K562 (cell line): ENCODE data around the gene CAPN10. TPM values are rescaled to one million over a fixed set of nuclear protein-coding genes. Genes with fewer than 3 reads are reported as not detected.

Experiments
- ATAC-seq: fragments of 200-7000 bp; cut with Tn5 transposase; 3 replicates; pipeline ENCODE4 v1.9.1; 2020; ENCODE audit warnings: moderate library complexity
- BruUV-seq: library from RNA; stranded (reverse); fragments of 400-500 nt; replicated peaks from 2 replicates; lab custom pipeline; 2021; lab: Mats Ljungman, UMichigan
- CTCF ChIA-PET: fragments of 300-600 bp; formaldehyde crosslinking; extraction: SDS; loops from one replicate; lab custom pipeline; 2021; ENCODE audit warnings: low intra/inter-chr PET ratio; lab: Yijun Ruan, JAX
- POLR2A ChIA-PET: fragments of 300-600, 350-650 bp; sonication (Branson Sonifier 250); formaldehyde crosslinking; extraction: SDS; loops from one replicate; lab custom pipeline; 2021; ENCODE audit warnings: antibody characterized with exemption, inconsistent platforms; lab: Yijun Ruan, JAX
- DNase-seq, 4 experiments: peaks; one replicate each; pipeline versions ENCODE4 v3.0.0 to v3.0.0-alpha.2; 2011 to 2018; ENCODE audit warnings: low spot score in 3 of 4, mixed read lengths in 3 of 4; ENCODE audit errors: extremely low read depth in 1 of 4
- FAIRE-seq: peaks from 2 replicates; lab custom pipeline; 2011; peaks lifted over from hg19 to GRCh38; lab: Jason Lieb, UNC
- H2AFZ ChIP-seq: 2 replicates; pipeline ENCODE4 v1.6.0; 2011; ENCODE audit warnings: low read depth, low read length, control low read depth, inconsistent platforms
- H3K27ac ChIP-seq: fragments of 200-600 bp; 3 replicates; pipeline ENCODE4 v1.8.0; 2011; ENCODE audit warnings: low read depth, mild to moderate bottlenecking, control low read depth, inconsistent platforms, low read length, moderate library complexity, mixed read lengths; ENCODE audit errors: extremely low read depth
- H3K27me3 ChIP-seq, 2 experiments: fragments of 300-600 bp in 1 of 2; 2 replicates in 1 of 2; 3 replicates in 1 of 2; pipeline versions ENCODE4 v1.6.0 to v1.8.0; 2011; ENCODE audit warnings: inconsistent platforms in 2 of 2, low read length in 2 of 2, mild to moderate bottlenecking in 1 of 2, mixed read lengths in 1 of 2, moderate library complexity in 1 of 2; ENCODE audit not compliant: control insufficient read depth in 2 of 2, insufficient read depth in 2 of 2
- H3K36me3 ChIP-seq: fragments of 300-600 bp; 3 replicates; pipeline ENCODE4 v1.8.0; 2011; ENCODE audit warnings: mild to moderate bottlenecking, low read length, inconsistent platforms; ENCODE audit not compliant: control insufficient read depth, insufficient read depth
- H3K4me1 ChIP-seq, 2 experiments: fragments of 200-600 bp in 1 of 2; replicated peaks in 1 of 2; 2 replicates in 1 of 2; 3 replicates in 1 of 2; pipeline versions ENCODE4 v1.5.1 to v1.8.0; 2011; ENCODE audit warnings: inconsistent platforms in 2 of 2, low read length in 2 of 2, mild to moderate bottlenecking in 1 of 2, mixed read lengths in 1 of 2, moderate library complexity in 1 of 2; ENCODE audit not compliant: control insufficient read depth in 2 of 2, insufficient read depth in 2 of 2
- H3K4me2 ChIP-seq: 2 replicates; pipeline ENCODE4 v1.6.1; 2011; ENCODE audit warnings: low read length, control low read depth, inconsistent platforms, mixed read lengths; ENCODE audit not compliant: insufficient read depth
- H3K4me3 ChIP-seq: fragments of 200-600 bp; sonication (generic), shearing (Covaris generic); 2 replicates; pipeline ENCODE4 v1.5.1; 2016; ENCODE audit warnings: control low read depth, inconsistent platforms
- H3K79me2 ChIP-seq: fragments of 200-600 bp; 3 replicates; pipeline ENCODE4 v1.8.0; 2011; ENCODE audit warnings: low read length, inconsistent platforms; ENCODE audit not compliant: control insufficient read depth, insufficient read depth
- H3K9ac ChIP-seq, 2 experiments: 2 replicates each; pipeline versions ENCODE4 v1.6.0 to v1.6.1; 2011; ENCODE audit warnings: low read depth in 2 of 2, low read length in 2 of 2, control low read depth in 1 of 2, inconsistent platforms in 1 of 2, mild to moderate bottlenecking in 1 of 2, mixed read lengths in 1 of 2; ENCODE audit not compliant: insufficient read depth in 1 of 2
- H3K9me1 ChIP-seq: one replicate; pipeline ENCODE4 v1.6.0; 2011; ENCODE audit warnings: inconsistent platforms, mild to moderate bottlenecking, low read length, moderate library complexity; ENCODE audit not compliant: control insufficient read depth, insufficient read depth
- H3K9me3 ChIP-seq: replicated peaks from 2 replicates; pipeline ENCODE4 v1.5.1; 2011; ENCODE audit warnings: low read depth, low read length, inconsistent platforms; ENCODE audit not compliant: control insufficient read depth, insufficient read depth
- H4K20me1 ChIP-seq: replicated peaks from 2 replicates; pipeline ENCODE4 v1.6.1; 2011; ENCODE audit warnings: low read length, inconsistent platforms, mixed read lengths; ENCODE audit not compliant: control insufficient read depth, insufficient read depth
- CBFB ChIP-seq: sonication (generic); formaldehyde crosslinking; IDR thresholded peaks from 2 replicates; pipeline ENCODE4 v1.4.0; 2020; ENCODE audit warnings: mild to moderate bottlenecking, missing genetic modification reagents
- GTF3C2 ChIP-seq: IDR thresholded peaks from 3 replicates; pipeline ENCODE4 v1.6.1; 2011; ENCODE audit warnings: borderline replicate concordance, mild to moderate bottlenecking, moderate library complexity; ENCODE audit not compliant: insufficient read length; ENCODE audit errors: extremely low read depth
- HDAC3 ChIP-seq: fragments of 450-650 bp; IDR thresholded peaks from 2 replicates; pipeline ENCODE4 v1.6.1; 2018; ENCODE audit warnings: borderline replicate concordance, mild to moderate bottlenecking, moderate library complexity; ENCODE audit not compliant: partially characterized antibody
- HDAC8 ChIP-seq: fragments of 450-650 bp; IDR thresholded peaks from 2 replicates; pipeline ENCODE4 v1.6.1; 2016; ENCODE audit warnings: mild to moderate bottlenecking, missing genetic modification characterization, moderate library complexity, missing compliant biosample characterization
- HOXB6 ChIP-seq: fragments of 250-450 bp; sonication (Bioruptor Pico); IDR thresholded peaks from 2 replicates; pipeline ENCODE4 v1.5.1; 2022; ENCODE audit warnings: mild to moderate bottlenecking, borderline replicate concordance
- OTX1 ChIP-seq: fragments of 450-650 bp; formaldehyde crosslinking; IDR thresholded peaks from 2 replicates; pipeline ENCODE4 v1.4.0; 2022; ENCODE audit warnings: mild to moderate bottlenecking
- SMAD1 ChIP-seq: fragments of 150-350 bp; IDR thresholded peaks from 2 replicates; pipeline ENCODE4 v1.6.1; 2014; ENCODE audit warnings: low read length, low read depth; ENCODE audit not compliant: partially characterized antibody
- SRSF1 ChIP-seq: fragments of 200-400 bp; formaldehyde crosslinking; IDR thresholded peaks from 2 replicates; pipeline ENCODE4 v1.6.1; 2017; ENCODE audit warnings: mild to moderate bottlenecking, low read depth, low read length, moderate library complexity
- WGBS: fragments of 100-300 bp; shearing (Covaris generic); methylation state at CpG from one replicate; pipeline ENCODE4 v1.1.6; 2016; ENCODE audit warnings: low coverage, mixed read lengths; ENCODE audit not compliant: insufficient coverage; ENCODE audit errors: missing lambda C conversion rate; 5-methylcytosine and 5-hydroxymethylcytosine counted together
- in situ Hi-C: fragments of 300-500 bp; cut with MboI; formaldehyde crosslinking; loops from 4 replicates; pipeline ENCODE4 v1.15.0; 2018; ENCODE audit warnings: inconsistent platforms, mixed read lengths
- intact Hi-C: fragments of 100-400 bp; cut with micrococcal nuclease; formaldehyde crosslinking; loops from 2 replicates; pipeline ENCODE4 v1.14.2; 2022
- polyA plus RNA-seq, 8 experiments: library from polyadenylated mRNA; depleted of rRNA in 4 of 8; stranded (reverse) in 5 of 8; unstranded in 3 of 8; fragments of >200 nt; fragmentation: Nextera tagmentation in 2 of 8; fragmentation: Illumina TruSeq in 1 of 8; extraction: Ambion mirVana in 2 of 8; extraction: Trizol in 1 of 8; gene quantifications; 2 replicates each; pipeline versions ENCODE4 v1.2.1 to v1.2.3, GENCODE V29; 2011 to 2014; ENCODE audit warnings: inconsistent platforms in 1 of 8, missing spikeins in 1 of 8
- total RNA-seq, 7 experiments: library from RNA; depleted of rRNA in 6 of 7; stranded (reverse); fragments of >200 nt in 6 of 7; fragmentation: Illumina TruSeq in 2 of 7; extraction: Trizol in 2 of 7; gene quantifications; 2 replicates each; pipeline versions ENCODE4 v1.2.1 to v1.2.3, GENCODE V29; 2011 to 2021; ENCODE audit warnings: low replicate concordance in 1 of 7

The CAPN10 gene
- total and polyA plus RNA-seq, 9 of the 15 experiments (the other 6 are each of a cell fraction or from before 2014, with no cell fraction given) = 0.08 to 26.1 (median 8.4) TPM

GRCh38 chr2:240598311-240598911 is 11.9 kb downstream of the CAPN10 start:
- TF ChIP-seq HDAC8 (tag) = no peak
- no peak for TF ChIP-seq SMAD1
- TF ChIP-seq SRSF1 = no peak
- TF ChIP-seq GTF3C2 = no peak
- TF ChIP-seq HDAC3 = no peak
- no peak for TF ChIP-seq OTX1
- TF ChIP-seq CBFB (CRISPR knock-in tag) = no peak
- no peak for TF ChIP-seq HOXB6 (CRISPR knock-in tag)
- TF ChIP-seq, all 486 proteins: peak for 0
- intact Hi-C loops = no loop called here
- WGBS = 93% methylated on average over 5 of the region's 17 CpGs
- Histone ChIP-seq H2AFZ (no peak overlapping the region), H3K36me3 (peaks cover 6% of the 10 kb centered on the region; the same call in 1 of the 3 replicates), H3K9me3 (no peaks in the 10 kb centered on the region), H3K9me1 (no peaks in the 10 kb centered on the region), H3K27me3 (no peaks in the 10 kb centered on the region), H3K4me2 (no peak overlapping the region), H4K20me1 (no peaks in the 10 kb centered on the region), H3K9ac (no peak overlapping the region), H3K4me3 (no peak overlapping the region), H3K79me2 (no peaks in the 10 kb centered on the region), H3K27ac (no peak overlapping the region), H3K4me1 (peaks cover 0 to 31% of the 10 kb centered on the region in 2 experiments; a peak in 2 of 5 replicates)
- FAIRE-seq (no peak), DNase-seq (no peak), ATAC-seq (no peak)
- ChIA-PET CTCF (no interaction called here), POLR2A (interaction anchor here (1.4 kb wide), 1 partner anchor 12 kb away, joined by 3 read pairs; the partner anchor contains the start of gene CAPN10)
- in situ Hi-C loops = no loop called here
- no TSS peak for BruUV-seq
